MCF 10A (cell line): Measurements from ENCODE around the gene KIRREL3. TPM values are rescaled to one million over a fixed set of nuclear protein-coding genes. Genes with fewer than 3 reads are reported as not detected.

ENCODE experiments used
- BruUV-seq: library from RNA; stranded (reverse); fragments of 400-500 nt; replicated peaks from 2 replicates; lab custom pipeline; 2021; lab: Mats Ljungman, UMichigan
- CTCF ChIA-PET: fragments of 300-600 bp; sonication (Branson Sonifier 250); formaldehyde crosslinking; extraction: SDS; loops from one replicate; lab custom pipeline; 2021; ENCODE audit warnings: antibody characterized with exemption, inconsistent platforms; lab: Yijun Ruan, JAX
- POLR2A ChIA-PET: fragments of 300-600, 350-650 bp; sonication (Branson Sonifier 250); formaldehyde crosslinking; extraction: SDS; loops from one replicate; lab custom pipeline; 2020; ENCODE audit warnings: antibody characterized with exemption, inconsistent platforms; lab: Yijun Ruan, JAX
- DNase-seq: peaks from one replicate; pipeline ENCODE4 v3.0.0-alpha.2; 2018; ENCODE audit not compliant: unreplicated experiment
- H3K27ac Mint-ChIP-seq: one replicate; pipeline ENCODE4 v1.8.0; 2022; ENCODE audit warnings: mild to moderate bottlenecking, low read depth, mixed read lengths; ENCODE audit not compliant: unreplicated experiment
- H3K27me3 Mint-ChIP-seq: one replicate; pipeline ENCODE4 v1.8.0; 2022; ENCODE audit warnings: mixed read lengths; ENCODE audit not compliant: insufficient read depth, unreplicated experiment
- H3K36me3 Mint-ChIP-seq: one replicate; pipeline ENCODE4 v1.8.0; 2022; ENCODE audit warnings: mild to moderate bottlenecking, moderate library complexity, mixed read lengths; ENCODE audit not compliant: insufficient read depth, unreplicated experiment
- H3K4me1 Mint-ChIP-seq: one replicate; pipeline ENCODE4 v1.8.0; 2022; ENCODE audit warnings: mixed read lengths; ENCODE audit not compliant: insufficient read depth, unreplicated experiment
- H3K4me3 Mint-ChIP-seq: one replicate; pipeline ENCODE4 v1.8.0; 2022; ENCODE audit warnings: mild to moderate bottlenecking, moderate library complexity, mixed read lengths; ENCODE audit not compliant: unreplicated experiment
- H3K9me3 Mint-ChIP-seq: one replicate; pipeline ENCODE4 v1.8.0; 2022; ENCODE audit warnings: mixed read lengths; ENCODE audit not compliant: unreplicated experiment
- CTCF ChIP-seq: fragments of 200-600 bp; IDR thresholded peaks from one replicate; pipeline ENCODE4 v1.8.0; 2022; ENCODE audit warnings: antibody characterized with exemption, mild to moderate bottlenecking; ENCODE audit not compliant: unreplicated experiment
- intact Hi-C: fragments of 100-400 bp; cut with micrococcal nuclease; formaldehyde crosslinking; loops from 2 replicates; pipeline ENCODE4 v1.14.1; 2022
- total RNA-seq: library from RNA; stranded (reverse); gene quantifications from 2 replicates; pipeline ENCODE4 v1.2.3, GENCODE V29; 2022

The KIRREL3 gene
- total RNA-seq, 1 experiment from 2014 or later = not detected

GRCh38 chr11:126560221-126560620, 440.3 kb downstream of the KIRREL3 start:
- CTCF ChIA-PET = interaction anchor here (1.3 to 2.5 kb wide), 2 partner anchors 79 to 249 kb away, joined by 4 to 6 read pairs; no protein-coding TSS in a partner anchor
- POLR2A ChIA-PET = no interaction called here

GRCh38 chr11:126548581-126549550, 451.7 kb downstream of the KIRREL3 start:
- no peaks in the 10 kb centered on the region for H3K9me3 Mint-ChIP-seq
- no peak overlapping the region for H3K4me3 Mint-ChIP-seq
- no peak for DNase-seq
- H3K4me1 Mint-ChIP-seq = no peaks in the 10 kb centered on the region
- ChIA-PET CTCF (interaction anchor here (0.6 kb wide), 1 partner anchor 34 kb away, joined by 5 read pairs; no protein-coding TSS in a partner anchor), POLR2A (no interaction called here)
- no TSS peak for BruUV-seq
- no peaks in the 10 kb centered on the region for H3K36me3 Mint-ChIP-seq
- no peak overlapping the region for H3K27ac Mint-ChIP-seq
- intact Hi-C loops = no loop called here
- TF ChIP-seq CTCF = no peak
- H3K27me3 Mint-ChIP-seq = peaks cover 26% of the 10 kb centered on the region

More at GRCh38 chr11:126560221-126560620, 440.3 kb downstream of the KIRREL3 start:
- Mint-ChIP-seq H3K27me3 (peaks cover 21% of the 10 kb centered on the region), H3K9me3 (no peaks in the 10 kb centered on the region), H3K4me1 (no peaks in the 10 kb centered on the region), H3K27ac (no peak overlapping the region), H3K36me3 (no peaks in the 10 kb centered on the region), H3K4me3 (no peak overlapping the region)
- DNase-seq = no peak
- no peak for TF ChIP-seq CTCF
- intact Hi-C loops = no loop called here
- BruUV-seq = no TSS peak

GRCh38 chr11:126547691-126548090, 452.9 kb downstream of the KIRREL3 start:
- Mint-ChIP-seq H3K9me3 (no peaks in the 10 kb centered on the region), H3K36me3 (no peaks in the 10 kb centered on the region), H3K27me3 (peaks cover 30% of the 10 kb centered on the region), H3K27ac (no peak overlapping the region), H3K4me1 (no peaks in the 10 kb centered on the region), H3K4me3 (no peak overlapping the region)
- ChIA-PET POLR2A (no interaction called here), CTCF (no interaction called here)
- no peak for DNase-seq
- intact Hi-C loops = no loop called here
- TF ChIP-seq CTCF = no peak
- BruUV-seq = no TSS peak

GRCh38 chr11:126547161-126547560, 453.4 kb downstream of the KIRREL3 start:
- POLR2A ChIA-PET = no interaction called here
- H3K4me1 Mint-ChIP-seq = no peaks in the 10 kb centered on the region
- no peak overlapping the region for H3K4me3 Mint-ChIP-seq
- DNase-seq = peak; percentile 24
- peaks cover 33% of the 10 kb centered on the region for H3K27me3 Mint-ChIP-seq
- CTCF ChIA-PET = no interaction called here
- TF ChIP-seq CTCF = no peak
- BruUV-seq = no TSS peak
- H3K36me3 Mint-ChIP-seq = no peaks in the 10 kb centered on the region
- intact Hi-C loops = no loop called here
- H3K27ac Mint-ChIP-seq = no peak overlapping the region
- no peaks in the 10 kb centered on the region for H3K9me3 Mint-ChIP-seq
